K562 (cell line): ENCODE results near the gene AFF1. TPM values are rescaled to one million over a fixed set of nuclear protein-coding genes. Genes with fewer than 3 reads are reported as not detected.

ENCODE experiments used
- HINFP ChIP-seq: fragments of 450-650 bp; conservative IDR thresholded peaks from 2 replicates; pipeline ENCODE4 v1.6.1; 2016; ENCODE audit warnings: missing genetic modification characterization, low read depth, mild to moderate bottlenecking, control low read depth, missing compliant biosample characterization
- ILF3 ChIP-seq: fragments of 450-650 bp; IDR thresholded peaks from 2 replicates; pipeline ENCODE4 v1.6.1; 2018; ENCODE audit warnings: antibody characterized with exemption, mild to moderate bottlenecking, moderate library complexity, borderline replicate concordance
- IRF1 ChIP-seq: sonication (generic); formaldehyde crosslinking; IDR thresholded peaks from 2 replicates; pipeline ENCODE4 v1.8.0; 2022; ENCODE audit warnings: missing genetic modification reagents, mild to moderate bottlenecking, borderline replicate concordance
- KAT7 ChIP-seq: sonication (generic); formaldehyde crosslinking; IDR thresholded peaks from 2 replicates; pipeline ENCODE4 v1.8.0; 2022; ENCODE audit warnings: missing genetic modification reagents, mild to moderate bottlenecking, borderline replicate concordance
- MGA ChIP-seq: fragments of 450-650 bp; IDR thresholded peaks from 2 replicates; pipeline ENCODE4 v1.6.1; 2016; ENCODE audit warnings: mild to moderate bottlenecking, moderate library complexity
- PHB ChIP-seq: fragments of 250-450 bp; sonication (Bioruptor Pico); IDR thresholded peaks from 2 replicates; pipeline ENCODE4 v1.5.0; 2021
- PRPF4 ChIP-seq: fragments of 200-400 bp; formaldehyde crosslinking; IDR thresholded peaks from one replicate; pipeline ENCODE4 v1.6.1; 2017; ENCODE audit warnings: low read length, low read depth, mild to moderate bottlenecking; ENCODE audit not compliant: insufficient read depth, poor library complexity, severe bottlenecking
- PTTG1 ChIP-seq: fragments of 450-650 bp; IDR thresholded peaks from 2 replicates; pipeline ENCODE4 v1.6.1; 2016; ENCODE audit warnings: low read depth, mild to moderate bottlenecking, missing genetic modification characterization, missing compliant biosample characterization
- ZFX ChIP-seq: sonication (generic); formaldehyde crosslinking; IDR thresholded peaks from 2 replicates; pipeline ENCODE4 v1.8.0; 2022; ENCODE audit warnings: mild to moderate bottlenecking, missing genetic modification reagents, moderate library complexity
- ZNF184 ChIP-seq: sonication (generic); formaldehyde crosslinking; IDR thresholded peaks from 2 replicates; pipeline ENCODE4 v1.5.0; 2020; ENCODE audit warnings: missing genetic modification reagents
- ZNF561 ChIP-seq: fragments of 450-650 bp; formaldehyde crosslinking; conservative IDR thresholded peaks from 2 replicates; pipeline ENCODE4 v1.4.0; 2020; ENCODE audit warnings: mild to moderate bottlenecking, moderate library complexity
- ZNF695 ChIP-seq: fragments of 450-650 bp; formaldehyde crosslinking; IDR thresholded peaks from 2 replicates; pipeline ENCODE4 v1.4.0; 2020; ENCODE audit warnings: mild to moderate bottlenecking, moderate library complexity
- polyA plus RNA-seq, 8 experiments: library from polyadenylated mRNA; depleted of rRNA in 4 of 8; stranded (reverse) in 5 of 8; unstranded in 3 of 8; fragments of >200 nt; fragmentation: Nextera tagmentation in 2 of 8; fragmentation: Illumina TruSeq in 1 of 8; extraction: Ambion mirVana in 2 of 8; extraction: Trizol in 1 of 8; gene quantifications; 2 replicates each; pipeline versions ENCODE4 v1.2.1 to v1.2.3, GENCODE V29; 2011 to 2014; ENCODE audit warnings: inconsistent platforms in 1 of 8, missing spikeins in 1 of 8
- total RNA-seq, 7 experiments: library from RNA; depleted of rRNA in 6 of 7; stranded (reverse); fragments of >200 nt in 6 of 7; fragmentation: Illumina TruSeq in 2 of 7; extraction: Trizol in 2 of 7; gene quantifications; 2 replicates each; pipeline versions ENCODE4 v1.2.1 to v1.2.3, GENCODE V29; 2011 to 2021; ENCODE audit warnings: low replicate concordance in 1 of 7

AFF1 gene
- total and polyA plus RNA-seq, 9 of the 15 experiments (the other 6 are each of a cell fraction or from before 2014, with no cell fraction given) = 4.1 to 47.5 (median 17.2) TPM

- TF ChIP-seq HINFP (tag) (no peak), KAT7 (CRISPR knock-in tag) (no peak), PRPF4 (no peak), ZNF561 (CRISPR knock-in tag) (no peak), ZNF184 (CRISPR knock-in tag) (no peak), ILF3 (no peak), IRF1 (CRISPR knock-in tag) (no peak), ZNF695 (CRISPR knock-in tag) (no peak), MGA (no peak), PTTG1 (no peak), PHB (no peak), ZFX (CRISPR knock-in tag) (no peak; the same call in 1 of the 2 replicates)
Observed at GRCh38 chr4:86934147-86934770, 552 bp upstream of the AFF1 start (continued).
